AG09309 (cell line): Measurements from ENCODE around the gene C8A.

ENCODE experiments used
- DNase-seq: peaks from one replicate; pipeline ENCODE4 v3.0.0-alpha.2; 2010; ENCODE audit warnings: low read depth
- H3K4me3 ChIP-seq: 2 replicates; pipeline ENCODE4 v1.5.1; 2011; ENCODE audit warnings: mild to moderate bottlenecking, low read depth, low read length, moderate library complexity; ENCODE audit not compliant: control insufficient read depth
- CTCF ChIP-seq: IDR thresholded peaks from 2 replicates; pipeline ENCODE4 v1.5.1; 2011; ENCODE audit warnings: mild to moderate bottlenecking, low read depth, low read length, inconsistent platforms; ENCODE audit not compliant: insufficient read depth, control insufficient read depth; ENCODE audit errors: missing control alignments

Gene C8A

GRCh38 chr1:56916630-56917029, 62.0 kb downstream of the C8A start:
- no peak for DNase-seq
- no peak for TF ChIP-seq CTCF
- no peak overlapping the region for H3K4me3 ChIP-seq

- no peak for TF ChIP-seq CTCF
- DNase-seq: no peak
- no peak overlapping the region for H3K4me3 ChIP-seq
Measured at GRCh38 chr1:56917356-56917755, 62.8 kb downstream of the C8A start.

- no peak for DNase-seq
- no peak overlapping the region for H3K4me3 ChIP-seq
- no peak for TF ChIP-seq CTCF
Measured at GRCh38 chr1:56920591-56921001, 66.0 kb downstream of the C8A start.

GRCh38 chr1:56921479-56921878, 66.9 kb downstream of the C8A start:
- no peak for TF ChIP-seq CTCF
- DNase-seq: no peak
- no peak overlapping the region for H3K4me3 ChIP-seq

- no peak for TF ChIP-seq CTCF
- H3K4me3 ChIP-seq: no peak overlapping the region
- no peak for DNase-seq
Measured at GRCh38 chr1:56922070-56922469, 67.5 kb downstream of the C8A start.

GRCh38 chr1:56922507-56922906, 67.9 kb downstream of the C8A start:
- H3K4me3 ChIP-seq: no peak overlapping the region
- TF ChIP-seq CTCF: no peak
- DNase-seq: no peak

GRCh38 chr1:56923201-56923600, 68.6 kb downstream of the C8A start:
- no peak overlapping the region for H3K4me3 ChIP-seq
- TF ChIP-seq CTCF: no peak
- no peak for DNase-seq
